Activated naive CD4-positive, alpha-beta T cell treated with Interleukin-2 at 50 U/mL for 16 hours (primary cell): ENCODE data around the gene UTS2.

Source experiments
- DNase-seq: peaks from one replicate; pipeline ENCODE4 v3.0.0-alpha.2; 2020

Gene UTS2

GRCh38 chr1:7809742-7810141 is 43.1 kb downstream of the UTS2 start:
- no peak for DNase-seq

- no peak for DNase-seq
Observed at GRCh38 chr1:7808253-7808844, 44.5 kb downstream of the UTS2 start.

DNA sequence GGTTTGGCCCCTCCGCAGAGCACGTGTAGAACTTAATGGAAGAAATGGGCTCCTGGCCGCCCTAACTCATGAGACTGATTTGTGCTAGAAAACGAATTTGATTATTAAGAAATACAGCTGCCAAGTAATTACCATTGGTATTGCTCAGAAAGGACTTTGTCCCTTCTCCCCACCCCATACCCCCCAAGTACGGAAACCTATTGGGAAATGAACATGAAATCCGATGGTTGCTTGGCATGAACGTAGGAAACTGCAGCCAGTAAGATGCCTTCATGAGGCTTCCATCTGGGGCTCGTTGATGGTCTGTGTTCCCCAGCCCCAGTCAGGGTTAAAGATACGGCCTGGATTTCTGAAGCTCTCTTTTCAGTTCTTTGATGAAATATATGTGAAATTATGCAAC is 47.4 kb downstream of the UTS2 start:
- DNase-seq, result no peak
